ENCODE measurements around the gene TNFRSF25.
"Not testable (repeated sequence)": the region's sequence is repeated elsewhere in the genome, so short reads cannot be mapped to it uniquely, and the experiment has no call there.

Gene TNFRSF25

GRCh38 chr1:6429660-6430411 is 36.1 kb downstream of the TNFRSF25 start:
- not testable (repeated sequence) for DNase-seq

DNA sequence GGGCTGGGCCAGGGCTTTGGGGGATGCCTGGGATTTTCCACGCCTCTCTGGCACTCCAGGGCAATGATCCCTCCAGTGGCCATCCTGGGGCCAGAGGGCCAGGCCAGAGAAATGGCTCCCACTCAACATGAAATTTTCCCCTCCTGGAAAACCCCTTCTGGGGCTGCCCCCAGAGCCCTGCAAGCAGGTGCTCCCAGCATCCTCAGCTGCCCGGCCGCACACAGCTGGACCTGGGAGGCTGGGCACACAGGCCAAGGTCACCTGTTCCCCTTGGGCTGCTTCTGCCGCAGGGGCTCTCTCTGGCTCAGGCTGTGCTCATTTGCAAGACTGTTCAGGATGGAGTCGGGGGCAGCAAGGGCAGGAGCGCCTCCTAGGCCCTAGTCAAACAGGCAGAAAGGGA is 37.5 kb downstream of the TNFRSF25 start:
- DNase-seq = not testable (repeated sequence)

GRCh38 chr1:6427441-6428390 is 38.3 kb downstream of the TNFRSF25 start:
- no peak for DNase-seq

DNA sequence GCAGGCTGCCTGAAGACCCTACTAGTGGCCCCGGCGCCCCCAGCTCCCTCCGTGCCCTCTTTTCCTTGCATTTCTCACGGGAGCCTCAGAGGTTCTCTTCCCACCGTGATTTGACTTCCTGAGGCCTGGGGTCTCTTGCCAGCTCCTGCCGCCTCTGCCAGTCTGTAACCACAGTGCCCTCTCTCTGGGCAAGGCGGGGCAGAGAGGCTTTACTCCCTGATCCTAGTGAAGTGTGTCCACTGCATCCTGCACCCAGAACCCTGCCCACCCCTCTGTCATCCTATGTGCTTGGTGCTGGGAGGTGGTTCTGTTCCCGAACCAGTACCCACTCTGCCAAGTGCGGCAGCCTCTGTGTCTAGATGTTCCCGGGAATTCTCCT is 39.0 kb downstream of the TNFRSF25 start:
- no peak for DNase-seq

GRCh38 chr1:6426277-6426971 is 39.5 kb downstream of the TNFRSF25 start:
- DNase-seq = no peak

DNA sequence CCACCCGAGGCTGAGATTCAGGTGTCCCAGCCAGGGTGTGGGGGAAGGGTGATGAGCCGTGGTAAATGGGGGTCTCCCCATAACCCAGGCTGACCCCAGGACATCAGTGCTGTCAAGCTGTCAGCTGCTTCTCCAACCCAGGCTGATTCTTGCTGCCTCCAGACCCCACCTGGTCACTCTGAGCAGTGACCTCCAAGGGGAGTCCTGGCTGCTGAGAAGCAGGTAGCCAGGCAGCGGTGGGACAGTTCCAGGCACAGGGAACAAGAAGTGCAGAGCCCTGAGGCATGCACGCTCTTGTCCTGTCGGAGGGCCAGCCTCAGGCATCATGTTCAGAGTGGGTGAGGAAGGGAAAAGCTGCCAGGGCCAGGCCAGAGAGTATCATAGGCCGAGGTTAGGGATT is 40.3 kb downstream of the TNFRSF25 start:
- DNase-seq = no peak

- no peak for DNase-seq
Observed at GRCh38 chr1:6424619-6425593, 41.1 kb downstream of the TNFRSF25 start, which contains the start of gene ESPN. Gene ESPN (plus strand): TSS chr1:6424776. CDS start chr1:6424956, 180 bp downstream.

GRCh38 chr1:6424000-6424565 is 41.9 kb downstream of the TNFRSF25 start:
- no peak for DNase-seq

DNA sequence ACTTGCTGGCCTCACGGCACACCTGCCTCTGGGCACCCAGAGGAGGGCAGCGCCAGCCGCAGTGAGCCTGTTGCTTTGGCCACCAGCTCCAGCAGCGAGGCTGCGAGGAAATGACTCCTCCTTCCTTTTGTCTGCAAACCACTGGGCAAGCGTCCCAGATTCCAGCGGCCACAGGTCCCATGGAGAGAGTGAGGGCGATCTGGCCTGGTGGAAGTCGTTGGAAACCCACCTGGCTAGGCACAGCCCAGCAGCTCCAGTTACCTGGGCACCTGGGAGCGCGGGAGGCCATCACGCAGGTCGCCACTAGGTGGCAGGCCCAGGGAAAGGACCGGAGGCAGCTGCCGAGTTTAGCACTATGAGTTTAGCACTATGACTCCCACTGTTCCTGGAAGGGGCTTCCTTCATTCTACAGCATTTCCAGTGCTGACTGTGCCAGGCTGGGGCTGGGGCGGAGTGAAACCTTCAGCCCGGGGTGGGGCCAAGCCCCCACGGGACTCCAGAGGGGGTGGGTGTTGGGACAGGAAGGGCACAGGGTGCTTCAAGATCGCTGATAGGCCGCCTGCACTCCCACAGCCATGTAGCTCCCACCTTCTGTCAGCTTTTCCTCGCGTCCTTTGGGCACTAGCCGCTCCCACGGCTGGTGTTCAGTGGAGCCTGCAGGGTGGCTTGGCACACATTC is 42.5 kb downstream of the TNFRSF25 start:
- DNase-seq = peak; percentile 64

DNA sequence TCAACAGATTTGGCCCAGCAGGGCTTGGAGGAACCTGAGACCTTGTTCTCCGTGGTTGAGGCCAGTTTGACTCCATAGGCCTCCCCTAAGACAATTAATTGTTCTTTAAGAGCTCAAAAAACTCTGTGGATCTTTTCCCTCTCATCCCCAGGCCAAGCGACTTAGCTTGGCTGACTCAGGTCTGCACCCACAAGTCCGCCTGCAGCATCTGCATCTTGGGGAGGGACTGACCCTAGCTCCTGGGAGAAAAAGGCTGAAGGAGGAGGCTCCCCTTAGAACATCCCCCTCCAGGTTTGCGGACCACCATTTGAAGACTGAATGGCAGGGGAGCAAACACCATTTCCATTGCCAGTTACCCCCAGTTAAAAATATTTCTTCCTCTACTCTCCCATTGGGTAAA is 44.7 kb downstream of the TNFRSF25 start:
- DNase-seq = no peak

GRCh38 chr1:6420454-6421042 is 45.4 kb downstream of the TNFRSF25 start:
- DNase-seq = no peak

- no peak for DNase-seq
Observed at GRCh38 chr1:6419804-6420453, 46.0 kb downstream of the TNFRSF25 start, which contains the start of gene HES2. Gene HES2 (minus strand): TSS chr1:6419919. CDS start chr1:6419820, 99 bp downstream.

GRCh38 chr1:6419397-6419803 is 46.6 kb downstream of the TNFRSF25 start:
- no peak for DNase-seq

GRCh38 chr1:6418668-6419396 is 47.1 kb downstream of the TNFRSF25 start:
- no peak for DNase-seq

- no peak for DNase-seq
Observed at GRCh38 chr1:6417961-6418667, 47.9 kb downstream of the TNFRSF25 start.

- DNase-seq = no peak
Observed at GRCh38 chr1:6416906-6417305, 49.1 kb downstream of the TNFRSF25 start.

DNA sequence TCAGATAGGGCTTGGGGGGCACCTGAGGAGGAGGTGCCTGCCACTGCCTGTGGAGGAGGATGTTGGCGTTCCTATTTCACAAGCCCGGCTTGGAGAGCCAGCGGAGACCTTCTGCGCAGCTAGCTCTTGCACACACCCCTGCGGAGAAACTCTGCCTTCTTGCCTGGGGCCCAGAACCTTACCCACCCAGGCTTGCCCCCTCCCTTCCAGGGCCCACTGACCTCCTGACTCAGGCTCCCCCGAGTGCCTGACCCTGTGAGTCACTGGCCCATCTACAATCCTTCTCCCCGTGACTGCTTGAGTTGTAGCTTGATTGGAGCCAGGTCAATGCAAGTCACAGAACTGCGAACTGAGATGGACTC is 49.7 kb downstream of the TNFRSF25 start:
- DNase-seq = no peak

GRCh38 chr1:6414881-6415626 is 50.9 kb downstream of the TNFRSF25 start:
- DNase-seq = no peak
